ENCODE data around the gene RTRAF. TPM values are rescaled to one million over a fixed set of nuclear protein-coding genes. Genes with fewer than 3 reads are reported as not detected.
A peak's percentile ranks its signal among the peaks of the same experiment; 100 is the strongest.

The RTRAF gene
- total and polyA plus RNA-seq, 3 donors from 2014 or later, result 157 to 439 (median 170) TPM

GRCh38 chr14:51981218-51981854, 8.0 kb upstream of the RTRAF start:
- intact Hi-C loops (cut with DNase I; ENCODE audit: low total_unique reads), result no loop called here
- no peaks in the 10 kb centered on the region for H3K9me3 ChIP-seq
- H3K4me3 ChIP-seq, result no peak overlapping the region
- DNase-seq, result no peak
- no peaks in the 10 kb centered on the region for H3K27me3 ChIP-seq
- no peaks in the 10 kb centered on the region for H3K36me3 ChIP-seq (ENCODE audit: low read depth, missing control alignments)
- H3K4me1 ChIP-seq, result peaks cover 33% of the 10 kb centered on the region
- TF ChIP-seq CTCF (IDR thresholded peaks at IDR 0.05), result no peak
- no peak for TF ChIP-seq POLR2A (IDR thresholded peaks at IDR 0.05)
- WGBS, 2 donors, result 87 to 100% methylated on average over 4 of the region's 4 CpGs
- peak overlapping the region in 1 of 2 donors; percentile 1 for H3K27ac ChIP-seq

GRCh38 chr14:51988221-51988620, 1.1 kb upstream of the RTRAF start:
- Histone ChIP-seq H3K4me1 (peaks cover 29% of the 10 kb centered on the region), H3K27me3 (no peaks in the 10 kb centered on the region), H3K27ac (peak overlapping the region; percentile 6 to 81), H3K4me3 (no peak overlapping the region), H3K9me3 (no peaks in the 10 kb centered on the region), H3K36me3 (ENCODE audit: low read depth, missing control alignments) (no peaks in the 10 kb centered on the region)
- no peak for DNase-seq
- TF ChIP-seq POLR2A (IDR thresholded peaks at IDR 0.05) (no peak), CTCF (IDR thresholded peaks at IDR 0.05) (no peak)
- 33 to 53% methylated on average over 1 of the region's 1 CpG for WGBS, 2 donors
- intact Hi-C loops (cut with DNase I; ENCODE audit: low total_unique reads), result no loop called here

- TF ChIP-seq CTCF (IDR thresholded peaks at IDR 0.05) (no peak), POLR2A (IDR thresholded peaks at IDR 0.05) (no peak)
- intact Hi-C loops (cut with DNase I; ENCODE audit: low total_unique reads), result no loop called here
- no peaks in the 10 kb centered on the region for H3K27me3 ChIP-seq
- WGBS, 2 donors, result 39 to 57% methylated on average over 3 of the region's 3 CpGs
- H3K36me3 ChIP-seq (ENCODE audit: low read depth, missing control alignments), result no peaks in the 10 kb centered on the region
- no peaks in the 10 kb centered on the region for H3K9me3 ChIP-seq
- peak overlapping the region in 1 of 2 donors; percentile 98 for H3K4me3 ChIP-seq
- no peak for DNase-seq
- H3K27ac ChIP-seq, result peak overlapping the region; percentile 44 to 88
- H3K4me1 ChIP-seq, result peaks cover 23% of the 10 kb centered on the region
Observed at GRCh38 chr14:51990488-51990887, 1.1 kb downstream of the RTRAF start.

- intact Hi-C loops (cut with DNase I; ENCODE audit: low total_unique reads), result no loop called here
- Histone ChIP-seq H3K27ac (peak overlapping the region in 1 of 2 donors; percentile 3), H3K27me3 (no peaks in the 10 kb centered on the region), H3K36me3 (ENCODE audit: low read depth, missing control alignments) (no peaks in the 10 kb centered on the region), H3K9me3 (no peaks in the 10 kb centered on the region), H3K4me1 (peaks cover 22% of the 10 kb centered on the region), H3K4me3 (no peak overlapping the region)
- WGBS, 2 donors, result 60 to 76% methylated on average over 3 of the region's 3 CpGs
- no peak for DNase-seq
- no peak for TF ChIP-seq POLR2A (IDR thresholded peaks at IDR 0.05)
- no peak for TF ChIP-seq CTCF (IDR thresholded peaks at IDR 0.05)
Observed at GRCh38 chr14:51993285-51993920, 4.1 kb downstream of the RTRAF start.

Data from testis (tissue), 3 donors.